HEK293 (cell line): Measurements from ENCODE around the gene HLA-DQB1.

ENCODE experiments used
- CTCF ChIA-PET: fragments of 350-600 bp; formaldehyde crosslinking; extraction: SDS; loops from one replicate; lab custom pipeline; 2021; ENCODE audit warnings: antibody characterized with exemption; lab: Yijun Ruan, JAX
- POLR2A ChIA-PET: fragments of 300-600 bp; formaldehyde crosslinking; extraction: SDS; loops from one replicate; lab custom pipeline; 2020; ENCODE audit warnings: antibody characterized with exemption, inconsistent platforms; lab: Yijun Ruan, JAX
- H3K27ac ChIP-seq: fragments of 200-500 bp; sonication (Bioruptor generic); 2 replicates; pipeline ENCODE4 v1.5.1; 2014; ENCODE audit warnings: low read depth, low read length, control low read depth, inconsistent platforms; ENCODE audit errors: extremely low read depth
- H3K36me3 ChIP-seq, 2 experiments: fragments of 200-500 bp in 1 of 2; sonication (Bioruptor generic) in 1 of 2; 1 replicate in 1 of 2; 2 replicates in 1 of 2; pipeline ENCODE4 v1.5.1; 2014 to 2017; ENCODE audit warnings: inconsistent platforms in 2 of 2, low read length in 2 of 2; ENCODE audit not compliant: control insufficient read depth in 2 of 2, insufficient read depth in 1 of 2
- H3K4me1 ChIP-seq: fragments of 200-500 bp; sonication (Bioruptor generic); 2 replicates; pipeline ENCODE4 v1.5.1; 2014; ENCODE audit warnings: mild to moderate bottlenecking, low read length, inconsistent platforms; ENCODE audit not compliant: control insufficient read depth, insufficient read depth
- H3K4me3 ChIP-seq: 2 replicates; pipeline ENCODE4 v1.5.1; 2011; ENCODE audit warnings: low read depth, mild to moderate bottlenecking, control low read depth, low read length, moderate library complexity
- H3K9me3 ChIP-seq: fragments of 200-500 bp; sonication (Bioruptor generic); 2 replicates; pipeline ENCODE4 v1.5.1; 2014; ENCODE audit warnings: low read depth, low read length, inconsistent platforms; ENCODE audit not compliant: control insufficient read depth, insufficient read depth
- KLF16 ChIP-seq: fragments of 450-650 bp; formaldehyde crosslinking; IDR thresholded peaks from 2 replicates; pipeline ENCODE4 v1.5.1; 2017; ENCODE audit warnings: missing biosample characterization, missing genetic modification characterization
- REPIN1 ChIP-seq: fragments of 450-650 bp; formaldehyde crosslinking; IDR thresholded peaks from 2 replicates; pipeline ENCODE4 v1.5.1; 2017; ENCODE audit warnings: missing biosample characterization, missing genetic modification characterization, low read depth
- TCF7L2 ChIP-seq: IDR thresholded peaks from 2 replicates; pipeline ENCODE4 v1.6.1; 2011; ENCODE audit warnings: low read depth, mild to moderate bottlenecking, inconsistent platforms, low read length, moderate library complexity, borderline replicate concordance
- ZBTB17 ChIP-seq: fragments of 450-650 bp; formaldehyde crosslinking; IDR thresholded peaks from 2 replicates; pipeline ENCODE4 v1.5.1; 2016; ENCODE audit warnings: missing biosample characterization, missing genetic modification characterization
- ZBTB20 ChIP-seq: fragments of 450-650 bp; formaldehyde crosslinking; IDR thresholded peaks from 2 replicates; pipeline ENCODE4 v1.5.1; 2016; ENCODE audit warnings: missing biosample characterization, missing genetic modification characterization
- ZBTB48 ChIP-seq: fragments of 450-650 bp; formaldehyde crosslinking; IDR thresholded peaks from 2 replicates; pipeline ENCODE4 v1.5.1; 2016; ENCODE audit warnings: missing biosample characterization, missing genetic modification characterization
- ZBTB49 ChIP-seq: fragments of 450-650 bp; formaldehyde crosslinking; IDR thresholded peaks from 2 replicates; pipeline ENCODE4 v1.5.1; 2016; ENCODE audit warnings: missing biosample characterization, missing genetic modification characterization, low read depth
- ZNF18 ChIP-seq: fragments of 450-650 bp; formaldehyde crosslinking; IDR thresholded peaks from 2 replicates; pipeline ENCODE4 v1.5.1; 2016; ENCODE audit warnings: missing biosample characterization, missing genetic modification characterization
- ZNF214 ChIP-seq: fragments of 450-650 bp; formaldehyde crosslinking; IDR thresholded peaks from 2 replicates; pipeline ENCODE4 v1.5.1; 2017; ENCODE audit warnings: missing biosample characterization, mild to moderate bottlenecking, missing genetic modification characterization, borderline replicate concordance
- ZNF221 ChIP-seq: fragments of 450-650 bp; formaldehyde crosslinking; IDR thresholded peaks from 2 replicates; pipeline ENCODE4 v1.5.1; 2017; ENCODE audit warnings: missing biosample characterization, missing genetic modification characterization, borderline replicate concordance
- ZNF223 ChIP-seq: fragments of 450-650 bp; formaldehyde crosslinking; IDR thresholded peaks from 2 replicates; pipeline ENCODE4 v1.5.1; 2016; ENCODE audit warnings: missing biosample characterization, missing genetic modification characterization
- ZNF394 ChIP-seq: fragments of 450-650 bp; formaldehyde crosslinking; IDR thresholded peaks from 2 replicates; pipeline ENCODE4 v1.5.1; 2016; ENCODE audit warnings: missing biosample characterization, missing genetic modification characterization, mild to moderate bottlenecking, moderate library complexity, borderline replicate concordance
- ZNF600 ChIP-seq: fragments of 450-650 bp; formaldehyde crosslinking; IDR thresholded peaks from 2 replicates; pipeline ENCODE4 v1.5.1; 2016; ENCODE audit warnings: missing biosample characterization, missing genetic modification characterization
- ZNF626 ChIP-seq: fragments of 450-650 bp; sonication (Bioruptor Pico); formaldehyde crosslinking; IDR thresholded peaks from 2 replicates; pipeline ENCODE4 v1.5.1; 2018; ENCODE audit warnings: missing biosample characterization, missing genetic modification characterization, inconsistent platforms
- ZNF654 ChIP-seq: fragments of 450-650 bp; formaldehyde crosslinking; IDR thresholded peaks from 2 replicates; pipeline ENCODE4 v1.5.1; 2016; ENCODE audit warnings: low read depth, missing biosample characterization, missing genetic modification characterization
- ZNF777 ChIP-seq: fragments of 450-650 bp; formaldehyde crosslinking; IDR thresholded peaks from 2 replicates; pipeline ENCODE4 v1.5.1; 2017; ENCODE audit warnings: missing biosample characterization, missing genetic modification characterization, borderline replicate concordance
- ZNF837 ChIP-seq: fragments of 450-650 bp; formaldehyde crosslinking; IDR thresholded peaks from 2 replicates; pipeline ENCODE4 v1.5.1; 2016; ENCODE audit warnings: missing biosample characterization, missing genetic modification characterization
- TF ChIP-seq, protein P1 (sequence below): fragments of 450-650 bp; formaldehyde crosslinking; conservative IDR thresholded peaks from 2 replicates; pipeline ENCODE4 v1.5.1; 2016; ENCODE audit warnings: low read depth, missing biosample characterization, missing genetic modification characterization

The HLA-DQB1 gene

DNA sequence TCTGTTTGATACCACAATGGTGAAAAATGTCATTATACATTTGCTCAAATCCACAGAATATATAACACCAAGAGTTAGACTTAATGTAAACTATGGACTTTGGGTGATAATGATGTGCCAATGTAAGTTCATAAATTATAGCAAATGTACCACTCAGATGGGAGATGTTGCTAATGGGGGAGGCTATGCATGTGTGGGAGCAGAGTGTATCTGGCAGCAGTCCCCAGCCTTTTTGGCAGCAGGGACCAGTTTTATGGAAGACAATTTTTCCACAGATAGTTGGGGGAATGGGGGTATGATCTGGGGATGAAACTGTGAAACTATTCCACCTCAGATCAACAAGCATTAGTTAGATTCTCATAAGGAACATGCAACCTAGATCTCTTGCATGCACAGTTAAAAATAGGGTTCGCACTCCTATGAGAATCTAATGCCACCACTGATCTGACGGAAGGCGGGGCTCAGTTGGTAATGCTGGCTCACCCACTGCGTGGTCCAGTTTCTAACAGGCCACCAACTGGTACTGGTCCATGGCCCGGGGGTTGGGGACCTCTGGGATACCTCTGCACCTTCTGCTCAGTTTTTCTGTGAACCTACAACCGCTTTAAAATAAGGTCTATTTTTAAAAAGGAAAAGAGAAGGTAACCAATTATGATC, 21.3 kb downstream of the HLA-DQB1 start:
- TF ChIP-seq, protein P1, sequence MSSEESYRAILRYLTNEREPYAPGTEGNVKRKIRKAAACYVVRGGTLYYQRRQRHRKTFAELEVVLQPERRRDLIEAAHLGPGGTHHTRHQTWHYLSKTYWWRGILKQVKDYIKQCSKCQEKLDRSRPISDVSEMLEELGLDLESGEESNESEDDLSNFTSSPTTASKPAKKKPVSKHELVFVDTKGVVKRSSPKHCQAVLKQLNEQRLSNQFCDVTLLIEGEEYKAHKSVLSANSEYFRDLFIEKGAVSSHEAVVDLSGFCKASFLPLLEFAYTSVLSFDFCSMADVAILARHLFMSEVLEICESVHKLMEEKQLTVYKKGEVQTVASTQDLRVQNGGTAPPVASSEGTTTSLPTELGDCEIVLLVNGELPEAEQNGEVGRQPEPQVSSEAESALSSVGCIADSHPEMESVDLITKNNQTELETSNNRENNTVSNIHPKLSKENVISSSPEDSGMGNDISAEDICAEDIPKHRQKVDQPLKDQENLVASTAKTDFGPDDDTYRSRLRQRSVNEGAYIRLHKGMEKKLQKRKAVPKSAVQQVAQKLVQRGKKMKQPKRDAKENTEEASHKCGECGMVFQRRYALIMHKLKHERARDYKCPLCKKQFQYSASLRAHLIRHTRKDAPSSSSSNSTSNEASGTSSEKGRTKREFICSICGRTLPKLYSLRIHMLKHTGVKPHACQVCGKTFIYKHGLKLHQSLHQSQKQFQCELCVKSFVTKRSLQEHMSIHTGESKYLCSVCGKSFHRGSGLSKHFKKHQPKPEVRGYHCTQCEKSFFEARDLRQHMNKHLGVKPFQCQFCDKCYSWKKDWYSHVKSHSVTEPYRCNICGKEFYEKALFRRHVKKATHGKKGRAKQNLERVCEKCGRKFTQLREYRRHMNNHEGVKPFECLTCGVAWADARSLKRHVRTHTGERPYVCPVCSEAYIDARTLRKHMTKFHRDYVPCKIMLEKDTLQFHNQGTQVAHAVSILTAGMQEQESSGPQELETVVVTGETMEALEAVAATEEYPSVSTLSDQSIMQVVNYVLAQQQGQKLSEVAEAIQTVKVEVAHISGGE = no peak
- TF ChIP-seq ZNF654 (no peak), ZNF221 (tag by site-specific recombination) (no peak), TCF7L2 (no peak), ZNF394 (no peak), ZNF837 (tag by site-specific recombination) (no peak), ZBTB48 (tag by site-specific recombination) (no peak), ZNF777 (tag by site-specific recombination) (no peak), ZNF18 (tag by site-specific recombination) (no peak), KLF16 (tag by site-specific recombination) (no peak), ZBTB49 (tag by site-specific recombination) (no peak), ZBTB20 (tag by site-specific recombination) (no peak)
- peaks cover 8% of the 10 kb centered on the region for H3K4me1 ChIP-seq
- H3K27ac ChIP-seq = no peak overlapping the region
- no peak overlapping the region for H3K4me3 ChIP-seq
- H3K9me3 ChIP-seq = no peaks in the 10 kb centered on the region
- ChIA-PET CTCF (interaction anchor here (0.6 to 1.6 kb wide), 3 partner anchors 47 to 144 kb away, joined by 3 to 8 read pairs (median 6); no protein-coding TSS in a partner anchor), POLR2A (no interaction called here)
- H3K36me3 ChIP-seq = no peaks in the 10 kb centered on the region

GRCh38 chr6:32643904-32644303, 22.6 kb downstream of the HLA-DQB1 start:
- CTCF ChIA-PET = interaction anchor here (0.7 to 1.6 kb wide), 3 partner anchors 21 to 56 kb away, joined by 3 to 8 read pairs (median 3); no protein-coding TSS in a partner anchor
- no peaks in the 10 kb centered on the region for H3K36me3 ChIP-seq
- peaks cover 8% of the 10 kb centered on the region for H3K4me1 ChIP-seq
- no peaks in the 10 kb centered on the region for H3K9me3 ChIP-seq
- no peak overlapping the region for H3K4me3 ChIP-seq
- TF ChIP-seq ZBTB17 (tag by site-specific recombination) (no peak), ZNF223 (tag by site-specific recombination) (no peak), ZNF626 (no peak), REPIN1 (tag by site-specific recombination) (no peak), ZNF600 (tag by site-specific recombination) (no peak), ZNF214 (no peak)
- TF ChIP-seq, all 188 proteins: peak for 0
- POLR2A ChIA-PET = no interaction called here
- no peak overlapping the region for H3K27ac ChIP-seq
